HepG2 (cell line): Measurements from ENCODE around the gene ZNF771. TPM values are rescaled to one million over a fixed set of nuclear protein-coding genes. Genes with fewer than 3 reads are reported as not detected.
A peak's percentile ranks its signal among the peaks of the same experiment; 100 is the strongest.

Experiments
- ATAD3A ChIP-seq: sonication (generic); formaldehyde crosslinking; IDR thresholded peaks from 2 replicates; pipeline ENCODE4 v1.4.0; 2020; ENCODE audit warnings: missing genetic modification reagents
- CBX2 ChIP-seq, 2 experiments: fragments of 200-600 bp in 1 of 2; sonication (generic); formaldehyde crosslinking in 1 of 2; IDR thresholded peaks; 2 replicates each; pipeline versions ENCODE4 v1.7.0 to v1.8.1; 2018 to 2022; ENCODE audit warnings: low read depth in 2 of 2, low read length in 1 of 2, mild to moderate bottlenecking in 1 of 2, missing genetic modification reagents in 1 of 2
- EZH2 ChIP-seq: conservative IDR thresholded peaks from 2 replicates; pipeline ENCODE4 v1.6.1; 2012; ENCODE audit warnings: mild to moderate bottlenecking, low read depth, low read length, moderate library complexity
- GABPB1 ChIP-seq: IDR thresholded peaks from 2 replicates; pipeline ENCODE4 v1.6.1; 2016; ENCODE audit warnings: mild to moderate bottlenecking, missing genetic modification reagents, moderate library complexity, missing compliant biosample characterization
- HNF4A ChIP-seq: sonication (generic); formaldehyde crosslinking; IDR thresholded peaks from 2 replicates; pipeline ENCODE4 v1.4.0; 2020; ENCODE audit warnings: missing genetic modification reagents
- NR2F6 ChIP-seq, 2 experiments: IDR thresholded peaks; 2 replicates each; pipeline ENCODE4 v1.6.1; 2016; ENCODE audit warnings: antibody characterized with exemption in 1 of 2, mild to moderate bottlenecking in 1 of 2
- PHF20 ChIP-seq: sonication (generic); formaldehyde crosslinking; IDR thresholded peaks from 2 replicates; pipeline ENCODE4 v1.5.0; 2020; ENCODE audit warnings: mild to moderate bottlenecking, missing genetic modification reagents
- PLRG1 ChIP-seq: fragments of 450-650 bp; conservative IDR thresholded peaks from 2 replicates; pipeline ENCODE4 v1.6.1; 2016
- POLR2A ChIP-seq, 2 experiments: IDR thresholded peaks; 2 replicates each; pipeline ENCODE4 v1.6.1; 2011; ENCODE audit warnings: low read depth in 2 of 2, low read length in 2 of 2, mild to moderate bottlenecking in 1 of 2, moderate library complexity in 1 of 2; ENCODE audit not compliant: insufficient read depth in 1 of 2
- SMAD1 ChIP-seq: sonication (generic); formaldehyde crosslinking; IDR thresholded peaks from 2 replicates; pipeline ENCODE4 v1.4.0; 2020; ENCODE audit warnings: missing genetic modification reagents, low read depth, mild to moderate bottlenecking, borderline replicate concordance
- SUZ12 ChIP-seq: fragments of 150-350 bp; IDR thresholded peaks from 2 replicates; pipeline ENCODE4 v1.6.1; 2014; ENCODE audit warnings: low read depth, low read length
- ZFAT ChIP-seq: sonication (generic); formaldehyde crosslinking; conservative IDR thresholded peaks from 2 replicates; pipeline ENCODE4 v1.8.1; 2023; ENCODE audit warnings: missing genetic modification reagents, inconsistent platforms
- ZFP62 ChIP-seq: sonication (generic); formaldehyde crosslinking; IDR thresholded peaks from 2 replicates; pipeline ENCODE4 v1.4.0; 2020; ENCODE audit warnings: missing genetic modification reagents
- ZNF253 ChIP-seq: sonication (generic); formaldehyde crosslinking; IDR thresholded peaks from 2 replicates; pipeline ENCODE4 v1.8.0; 2022; ENCODE audit warnings: mild to moderate bottlenecking, missing genetic modification reagents, borderline replicate concordance
- ZNF282 ChIP-seq: fragments of 450-650 bp; IDR thresholded peaks from 2 replicates; pipeline ENCODE4 v1.6.1; 2018; ENCODE audit not compliant: partially characterized antibody
- ZNF33B ChIP-seq: sonication (generic); formaldehyde crosslinking; IDR thresholded peaks from 2 replicates; pipeline ENCODE4 v1.5.1; 2020; ENCODE audit warnings: mild to moderate bottlenecking, missing genetic modification reagents
- ZNF354B ChIP-seq: sonication (generic); formaldehyde crosslinking; IDR thresholded peaks from 2 replicates; pipeline ENCODE4 v1.8.0; 2022; ENCODE audit warnings: mild to moderate bottlenecking, missing genetic modification reagents
- ZNF530 ChIP-seq: sonication (generic); formaldehyde crosslinking; IDR thresholded peaks from 2 replicates; pipeline ENCODE4 v1.5.0; 2020; ENCODE audit warnings: low read depth, mild to moderate bottlenecking, missing genetic modification reagents
- ZNF660 ChIP-seq: sonication (generic); formaldehyde crosslinking; IDR thresholded peaks from 2 replicates; pipeline ENCODE4 v1.5.1; 2020; ENCODE audit warnings: mild to moderate bottlenecking, low read depth, missing genetic modification reagents, borderline replicate concordance
- polyA plus RNA-seq, 8 experiments: library from polyadenylated mRNA; depleted of rRNA in 3 of 8; stranded (reverse) in 7 of 8; unstranded in 1 of 8; fragments of >200 nt; fragmentation: Illumina TruSeq in 4 of 8; extraction: Trizol in 4 of 8; gene quantifications; 2 replicates each; pipeline versions ENCODE4 v1.2.1 to v1.2.3, GENCODE V29; 2011 to 2016; ENCODE audit warnings: low read depth in 4 of 8, missing spikeins in 1 of 8, mixed read lengths in 1 of 8; ENCODE audit not compliant: insufficient read depth in 1 of 8
- total RNA-seq, 5 experiments: library from RNA; depleted of rRNA; stranded (reverse); fragments of >200 nt; fragmentation: Illumina TruSeq; extraction: Trizol; gene quantifications; 2 replicates each; pipeline ENCODE4 v1.2.3, GENCODE V29; 2016; ENCODE audit warnings: low read depth in 1 of 5
- TF ChIP-seq, protein P1 (sequence below): sonication (generic); formaldehyde crosslinking; conservative IDR thresholded peaks from 2 replicates; pipeline ENCODE4 v1.4.0; 2020; ENCODE audit warnings: missing genetic modification reagents
- TF ChIP-seq, protein P2 (sequence below): IDR thresholded peaks from 2 replicates; pipeline ENCODE4 v1.6.1; 2016; ENCODE audit warnings: low read depth
- TF ChIP-seq, protein P3 (sequence below): sonication (generic); formaldehyde crosslinking; IDR thresholded peaks from 2 replicates; pipeline ENCODE4 v1.4.0; 2020; ENCODE audit warnings: low read depth, mild to moderate bottlenecking, missing genetic modification reagents
- TF ChIP-seq, protein P4 (sequence below): sonication (generic); formaldehyde crosslinking; IDR thresholded peaks from 2 replicates; pipeline ENCODE4 v1.4.0; 2020; ENCODE audit warnings: missing genetic modification reagents, borderline replicate concordance

Gene ZNF771
- total and polyA plus RNA-seq, 2 of the 13 experiments (the other 11 are each of a cell fraction or from before 2014, with no cell fraction given), result 5.0 to 11.8 TPM

DNA sequence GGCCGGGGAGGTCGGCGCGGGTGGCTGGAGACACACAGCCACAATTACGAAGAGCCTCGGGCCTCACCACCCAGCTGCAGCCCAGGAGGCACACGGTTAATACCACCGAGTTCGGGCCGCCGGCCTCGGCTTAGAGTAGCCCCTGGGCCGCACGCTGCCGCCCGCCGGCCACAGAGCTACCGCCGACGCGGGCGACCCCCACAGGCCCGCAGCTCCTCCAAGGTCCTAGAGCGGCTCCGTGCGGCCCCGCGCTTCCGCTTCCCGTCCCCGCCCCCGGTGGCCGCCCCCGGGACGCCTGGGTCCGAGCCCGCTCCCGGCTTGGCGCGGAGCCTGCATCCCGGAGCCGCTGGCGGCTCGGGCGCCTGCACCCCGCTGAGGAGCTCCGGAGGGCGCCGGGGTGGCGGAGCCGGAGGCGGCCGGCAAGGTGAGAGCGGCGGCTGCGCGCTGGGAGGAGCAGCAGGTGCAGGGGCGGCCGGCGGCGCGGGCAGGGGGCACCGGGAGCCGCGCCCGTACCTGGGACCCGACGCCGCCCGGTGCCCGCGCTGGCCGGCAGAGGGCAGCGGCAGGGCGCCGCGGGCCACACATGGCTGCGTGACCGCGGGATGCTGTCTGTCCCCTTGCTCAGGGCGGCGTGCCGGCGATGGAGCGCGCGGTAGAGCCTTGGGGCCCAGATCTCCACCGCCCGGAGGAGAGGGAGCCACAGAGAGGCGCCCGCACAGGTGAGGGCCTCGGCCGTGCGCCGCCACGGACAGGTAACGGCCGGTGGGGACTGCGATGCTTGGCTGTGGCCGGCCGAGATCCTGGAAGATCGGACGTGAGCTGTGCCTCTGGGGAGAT lies 12.0 kb upstream of the ZNF771 start, which contains the start of gene ZNF48 (continued):
- TF ChIP-seq ZNF253 (CRISPR knock-in tag) (peak; percentile 46; the same call in 1 of the 2 replicates), ZNF660 (CRISPR knock-in tag) (no peak), ZNF282 (no peak), NR2F6 (IDR thresholded peaks at IDR 0.05) (no peak), NR2F6 (CRISPR knock-in tag; IDR thresholded peaks at IDR 0.05) (peak; percentile 71; the same call in 1 of the 2 replicates), PHF20 (peak; percentile 91), ZNF530 (no peak), SMAD1 (CRISPR knock-in tag) (0 out of 2 replicates have a peak, but pooled peaks have one; percentile 19), ZFP62 (no peak), PLRG1 (no peak), ZFAT (CRISPR knock-in tag) (no peak), ATAD3A (CRISPR knock-in tag) (no peak), ZNF33B (CRISPR knock-in tag) (peak; percentile 79), HNF4A (CRISPR knock-in tag) (0 out of 2 replicates have a peak, but pooled peaks have one; percentile 24), POLR2A (IDR thresholded peaks at IDR 0.05; ENCODE audit: insufficient read depth in 1 of 2, low read depth in 2 of 2, low read length in 2 of 2) (peak in 1 of 2 experiments; percentile 70; a peak in 3 of 4 replicates), SUZ12 (no peak), ZNF354B (no peak; the same call in 1 of the 2 replicates), GABPB1 (CRISPR knock-in tag) (peak; percentile 94), CBX2 (IDR thresholded peaks at IDR 0.05; ENCODE audit: low read depth, low read length) (no peak), CBX2 (CRISPR knock-in tag; IDR thresholded peaks at IDR 0.05; ENCODE audit: low read depth) (no peak), EZH2 (no peak)
- TF ChIP-seq, protein P1, sequence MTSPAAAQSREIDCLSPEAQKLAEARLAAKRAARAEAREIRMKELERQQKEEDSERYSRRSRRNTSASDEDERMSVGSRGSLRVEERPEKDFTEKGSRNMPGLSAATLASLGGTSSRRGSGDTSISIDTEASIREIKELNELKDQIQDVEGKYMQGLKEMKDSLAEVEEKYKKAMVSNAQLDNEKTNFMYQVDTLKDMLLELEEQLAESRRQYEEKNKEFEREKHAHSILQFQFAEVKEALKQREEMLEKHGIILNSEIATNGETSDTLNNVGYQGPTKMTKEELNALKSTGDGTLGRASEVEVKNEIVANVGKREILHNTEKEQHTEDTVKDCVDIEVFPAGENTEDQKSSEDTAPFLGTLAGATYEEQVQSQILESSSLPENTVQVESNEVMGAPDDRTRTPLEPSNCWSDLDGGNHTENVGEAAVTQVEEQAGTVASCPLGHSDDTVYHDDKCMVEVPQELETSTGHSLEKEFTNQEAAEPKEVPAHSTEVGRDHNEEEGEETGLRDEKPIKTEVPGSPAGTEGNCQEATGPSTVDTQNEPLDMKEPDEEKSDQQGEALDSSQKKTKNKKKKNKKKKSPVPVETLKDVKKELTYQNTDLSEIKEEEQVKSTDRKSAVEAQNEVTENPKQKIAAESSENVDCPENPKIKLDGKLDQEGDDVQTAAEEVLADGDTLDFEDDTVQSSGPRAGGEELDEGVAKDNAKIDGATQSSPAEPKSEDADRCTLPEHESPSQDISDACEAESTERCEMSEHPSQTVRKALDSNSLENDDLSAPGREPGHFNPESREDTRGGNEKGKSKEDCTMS (CRISPR knock-in tag), result no peak
- TF ChIP-seq, protein P2, sequence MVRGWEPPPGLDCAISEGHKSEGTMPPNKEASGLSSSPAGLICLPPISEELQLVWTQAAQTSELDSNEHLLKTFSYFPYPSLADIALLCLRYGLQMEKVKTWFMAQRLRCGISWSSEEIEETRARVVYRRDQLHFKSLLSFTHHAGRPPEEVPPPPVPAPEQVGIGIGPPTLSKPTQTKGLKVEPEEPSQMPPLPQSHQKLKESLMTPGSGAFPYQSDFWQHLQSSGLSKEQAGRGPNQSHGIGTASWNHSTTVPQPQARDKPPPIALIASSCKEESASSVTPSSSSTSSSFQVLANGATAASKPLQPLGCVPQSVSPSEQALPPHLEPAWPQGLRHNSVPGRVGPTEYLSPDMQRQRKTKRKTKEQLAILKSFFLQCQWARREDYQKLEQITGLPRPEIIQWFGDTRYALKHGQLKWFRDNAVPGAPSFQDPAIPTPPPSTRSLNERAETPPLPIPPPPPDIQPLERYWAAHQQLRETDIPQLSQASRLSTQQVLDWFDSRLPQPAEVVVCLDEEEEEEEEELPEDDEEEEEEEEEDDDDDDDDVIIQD (CRISPR knock-in tag), result no peak
- TF ChIP-seq, protein P3, sequence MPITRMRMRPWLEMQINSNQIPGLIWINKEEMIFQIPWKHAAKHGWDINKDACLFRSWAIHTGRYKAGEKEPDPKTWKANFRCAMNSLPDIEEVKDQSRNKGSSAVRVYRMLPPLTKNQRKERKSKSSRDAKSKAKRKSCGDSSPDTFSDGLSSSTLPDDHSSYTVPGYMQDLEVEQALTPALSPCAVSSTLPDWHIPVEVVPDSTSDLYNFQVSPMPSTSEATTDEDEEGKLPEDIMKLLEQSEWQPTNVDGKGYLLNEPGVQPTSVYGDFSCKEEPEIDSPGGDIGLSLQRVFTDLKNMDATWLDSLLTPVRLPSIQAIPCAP, result 0 out of 2 replicates have a peak, but pooled peaks have one; percentile 5
- TF ChIP-seq, protein P4, sequence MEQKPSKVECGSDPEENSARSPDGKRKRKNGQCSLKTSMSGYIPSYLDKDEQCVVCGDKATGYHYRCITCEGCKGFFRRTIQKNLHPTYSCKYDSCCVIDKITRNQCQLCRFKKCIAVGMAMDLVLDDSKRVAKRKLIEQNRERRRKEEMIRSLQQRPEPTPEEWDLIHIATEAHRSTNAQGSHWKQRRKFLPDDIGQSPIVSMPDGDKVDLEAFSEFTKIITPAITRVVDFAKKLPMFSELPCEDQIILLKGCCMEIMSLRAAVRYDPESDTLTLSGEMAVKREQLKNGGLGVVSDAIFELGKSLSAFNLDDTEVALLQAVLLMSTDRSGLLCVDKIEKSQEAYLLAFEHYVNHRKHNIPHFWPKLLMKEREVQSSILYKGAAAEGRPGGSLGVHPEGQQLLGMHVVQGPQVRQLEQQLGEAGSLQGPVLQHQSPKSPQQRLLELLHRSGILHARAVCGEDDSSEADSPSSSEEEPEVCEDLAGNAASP (CRISPR knock-in tag), result 0 out of 2 replicates have a peak, but pooled peaks have one; percentile 66
